Measurements from ENCODE around the gene ARMC8.

- TF ChIP-seq CTCF (IDR thresholded peaks at IDR 0.05) (no peak), POLR2A (IDR thresholded peaks at IDR 0.05) (no peak)
These were observed 22.0 kb upstream of the ARMC8 start for GRCh38 chr3:138165061-138165460.
